ENCODE data around the gene ROR1. TPM values are rescaled to one million over a fixed set of nuclear protein-coding genes. Genes with fewer than 3 reads are reported as not detected.

The ROR1 gene
- total and polyA plus RNA-seq, 10 of the 15 experiments (the other 5 are each of a cell fraction or from before 2014, with no cell fraction given), result 0.02 to 0.08 (median 0.05) TPM; not detected in 6

GRCh38 chr1:64187646-64188045, 413.8 kb downstream of the ROR1 start:
- ATAC-seq (no peak), FAIRE-seq (no peak), DNase-seq (ENCODE audit: low read depth, low spot score) (no peak)
- 35% methylated on average over 4 of the region's 4 CpGs for WGBS (ENCODE audit: insufficient coverage, insufficient replicate concordance, low lambda C conversion rate, missing lambda C conversion rate)
- no peak overlapping the region for H3K4me3 ChIP-seq
- POLR2A ChIA-PET, result no interaction called here
- H3K4me1 ChIP-seq (ENCODE audit: control insufficient read depth, insufficient read depth, low read length), result no peaks in the 10 kb centered on the region
- H2AFZ ChIP-seq (ENCODE audit: control insufficient read depth, low read depth, low read length), result no peak overlapping the region
- no peaks in the 10 kb centered on the region for H4K20me1 ChIP-seq (ENCODE audit: control insufficient read depth, insufficient read depth)
- H3K27me3 ChIP-seq (replicated peaks in 1 of 2; ENCODE audit: control insufficient read depth in 2 of 2, insufficient read depth in 2 of 2, low read length in 1 of 2), result no peaks in the 10 kb centered on the region
- RAD21 ChIA-PET (ENCODE audit: unreplicated experiment), result no interaction called here
- no peak overlapping the region for H3K9ac ChIP-seq (ENCODE audit: control insufficient read depth, insufficient read depth, low read length)
- H3K27ac ChIP-seq (ENCODE audit: control insufficient read depth, insufficient read depth), result no peak overlapping the region
- no peak overlapping the region for H3K4me2 ChIP-seq (ENCODE audit: control insufficient read depth, insufficient read depth)
- intact Hi-C loops (cut with micrococcal nuclease; ENCODE audit: unreplicated experiment), result no loop called here
- no peaks in the 10 kb centered on the region for H3K79me2 ChIP-seq (ENCODE audit: control insufficient read depth, insufficient read depth, low read length)
- no peak for TF ChIP-seq RFX5 (IDR thresholded peaks at IDR 0.05; ENCODE audit: low read depth, low read length)
- CTCF ChIA-PET, result interaction anchor here (0.7 to 1.1 kb wide), 2 partner anchors 10 to 40 kb away, joined by 3 to 6 read pairs; no protein-coding TSS in a partner anchor
- H3K36me3 ChIP-seq (ENCODE audit: control insufficient read depth in 2 of 2, insufficient read depth in 2 of 2, low read length in 1 of 2), result no peaks in the 10 kb centered on the region
- BruUV-seq (replicated peaks), result no TSS peak
- in situ Hi-C loops (cut with MboI), result no loop called here
- H3K9me3 ChIP-seq (replicated peaks; ENCODE audit: control insufficient read depth, insufficient read depth, low read length), result no peaks in the 10 kb centered on the region
- SMC1A ChIA-PET (ENCODE audit: uncharacterized antibody, unreplicated experiment), result no interaction called here

GRCh38 chr1:64192290-64192689, 418.5 kb downstream of the ROR1 start:
- intact Hi-C loops (cut with micrococcal nuclease; ENCODE audit: unreplicated experiment) (no loop called here), in situ Hi-C loops (cut with MboI) (no loop called here)
- RAD21 ChIA-PET (ENCODE audit: unreplicated experiment), result no interaction called here
- H3K79me2 ChIP-seq (ENCODE audit: control insufficient read depth, insufficient read depth, low read length), result no peaks in the 10 kb centered on the region
- CTCF ChIA-PET, result interaction anchor here (1.6 kb wide), 1 partner anchor 55 kb away, joined by 4 read pairs; no protein-coding TSS in a partner anchor
- no peak overlapping the region for H3K27ac ChIP-seq (ENCODE audit: control insufficient read depth, insufficient read depth)
- POLR2A ChIA-PET, result no interaction called here
- SMC1A ChIA-PET (ENCODE audit: uncharacterized antibody, unreplicated experiment), result interaction anchor here (0.8 to 1.1 kb wide), 2 partner anchors 30 to 604 kb away, joined by 3 read pairs; no protein-coding TSS in a partner anchor
- WGBS (ENCODE audit: insufficient coverage, insufficient replicate concordance, low lambda C conversion rate, missing lambda C conversion rate), result 81% methylated on average over 8 of the region's 8 CpGs
- no peak overlapping the region for H2AFZ ChIP-seq (ENCODE audit: control insufficient read depth, low read depth, low read length)
- no peaks in the 10 kb centered on the region for H4K20me1 ChIP-seq (ENCODE audit: control insufficient read depth, insufficient read depth)
- H3K4me3 ChIP-seq, result no peak overlapping the region
- no peak overlapping the region for H3K9ac ChIP-seq (ENCODE audit: control insufficient read depth, insufficient read depth, low read length)
- TF ChIP-seq POLR2AphosphoS2 (IDR thresholded peaks at IDR 0.05; ENCODE audit: low read depth, low read length) (no peak), NRF1 (conservative IDR thresholded peaks at IDR 0.05; ENCODE audit: low read depth, low read length) (no peak), IKZF1 (conservative IDR thresholded peaks at IDR 0.05) (no peak), EP300 (IDR thresholded peaks at IDR 0.05; ENCODE audit: borderline replicate concordance in 1 of 2, control insufficient read depth in 1 of 2, low read depth in 2 of 2, low read length in 2 of 2) (no peak), BCL3 (IDR thresholded peaks at IDR 0.05; ENCODE audit: borderline replicate concordance, insufficient read depth, low read depth, low read length, poor library complexity, severe bottlenecking) (no peak), CREB1 (IDR thresholded peaks at IDR 0.05; ENCODE audit: low read depth) (no peak), USF1 (IDR thresholded peaks at IDR 0.05; ENCODE audit: borderline replicate concordance, extremely low read length, insufficient read depth, low read depth, low read length) (no peak), SREBF2 (IDR thresholded peaks at IDR 0.05; ENCODE audit: low read length) (no peak)
- no TSS peak for BruUV-seq (replicated peaks)
- no peaks in the 10 kb centered on the region for H3K36me3 ChIP-seq (ENCODE audit: control insufficient read depth in 2 of 2, insufficient read depth in 2 of 2, low read length in 1 of 2)
- ATAC-seq (no peak), DNase-seq (ENCODE audit: low read depth, low spot score) (no peak), FAIRE-seq (no peak)
- no peak overlapping the region for H3K4me2 ChIP-seq (ENCODE audit: control insufficient read depth, insufficient read depth)
- H3K9me3 ChIP-seq (replicated peaks; ENCODE audit: control insufficient read depth, insufficient read depth, low read length), result no peaks in the 10 kb centered on the region
- no peaks in the 10 kb centered on the region for H3K27me3 ChIP-seq (replicated peaks in 1 of 2; ENCODE audit: control insufficient read depth in 2 of 2, insufficient read depth in 2 of 2, low read length in 1 of 2)
- no peaks in the 10 kb centered on the region for H3K4me1 ChIP-seq (ENCODE audit: control insufficient read depth, insufficient read depth, low read length)
